Body of pancreas (tissue), 4 donors: ENCODE measurements around the gene SLC6A13.

Experiments used
- POLR2A ChIP-seq, 3 donors: fragments of 450-650 bp; IDR thresholded peaks; one replicate each; pipeline ENCODE4 v1.6.1; 2016; ENCODE audit warnings: antibody characterized with exemption in 3 of 3, mild to moderate bottlenecking in 2 of 3
- TF ChIP-seq, protein P1 (sequence below), 7 experiments: fragments of 450-650 bp in 4 of 7; fragments of 200-600 bp in 3 of 7; sonication (generic) in 3 of 7; IDR thresholded peaks; one replicate each; pipeline ENCODE4 v1.5.1; 2016 to 2019; ENCODE audit warnings: antibody characterized with exemption in 7 of 7

GRCh38 chr12:262817-263216 lies at the start of gene SLC6A13:
- TF ChIP-seq, protein P1, sequence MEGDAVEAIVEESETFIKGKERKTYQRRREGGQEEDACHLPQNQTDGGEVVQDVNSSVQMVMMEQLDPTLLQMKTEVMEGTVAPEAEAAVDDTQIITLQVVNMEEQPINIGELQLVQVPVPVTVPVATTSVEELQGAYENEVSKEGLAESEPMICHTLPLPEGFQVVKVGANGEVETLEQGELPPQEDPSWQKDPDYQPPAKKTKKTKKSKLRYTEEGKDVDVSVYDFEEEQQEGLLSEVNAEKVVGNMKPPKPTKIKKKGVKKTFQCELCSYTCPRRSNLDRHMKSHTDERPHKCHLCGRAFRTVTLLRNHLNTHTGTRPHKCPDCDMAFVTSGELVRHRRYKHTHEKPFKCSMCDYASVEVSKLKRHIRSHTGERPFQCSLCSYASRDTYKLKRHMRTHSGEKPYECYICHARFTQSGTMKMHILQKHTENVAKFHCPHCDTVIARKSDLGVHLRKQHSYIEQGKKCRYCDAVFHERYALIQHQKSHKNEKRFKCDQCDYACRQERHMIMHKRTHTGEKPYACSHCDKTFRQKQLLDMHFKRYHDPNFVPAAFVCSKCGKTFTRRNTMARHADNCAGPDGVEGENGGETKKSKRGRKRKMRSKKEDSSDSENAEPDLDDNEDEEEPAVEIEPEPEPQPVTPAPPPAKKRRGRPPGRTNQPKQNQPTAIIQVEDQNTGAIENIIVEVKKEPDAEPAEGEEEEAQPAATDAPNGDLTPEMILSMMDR (IDR thresholded peaks at IDR 0.05): no peak
- TF ChIP-seq POLR2A (IDR thresholded peaks at IDR 0.05): no peak
